BLaER1 (cell line): ENCODE data around the gene AMMECR1L.
"Not testable (repeated sequence)": the region's sequence is repeated elsewhere in the genome, so short reads cannot be mapped to it uniquely, and the experiment has no call there.

Experiments used
- H3K27ac ChIP-seq: shearing (Covaris generic); formaldehyde crosslinking; 2 replicates; pipeline ENCODE4 v1.8.1; 2022
- H3K27me3 ChIP-seq: shearing (Covaris generic); formaldehyde crosslinking; 2 replicates; pipeline ENCODE4 v1.8.1; 2022
- H3K36me3 ChIP-seq: shearing (Covaris generic); formaldehyde crosslinking; 2 replicates; pipeline ENCODE4 v1.8.1; 2022
- H3K4me1 ChIP-seq: shearing (Covaris generic); formaldehyde crosslinking; 2 replicates; pipeline ENCODE4 v1.8.1; 2022
- H3K4me2 ChIP-seq: shearing (Covaris generic); formaldehyde crosslinking; 2 replicates; pipeline ENCODE4 v1.8.1; 2022
- H3K4me3 ChIP-seq: shearing (Covaris generic); formaldehyde crosslinking; 2 replicates; pipeline ENCODE4 v1.8.1; 2022
- H3K9ac ChIP-seq: shearing (Covaris generic); formaldehyde crosslinking; 2 replicates; pipeline ENCODE4 v1.8.1; 2022
- H3K9me3 ChIP-seq: shearing (Covaris generic); formaldehyde crosslinking; 2 replicates; pipeline ENCODE4 v1.8.1; 2022
- H4K20me1 ChIP-seq: shearing (Covaris generic); formaldehyde crosslinking; 2 replicates; pipeline ENCODE4 v1.8.1; 2022
- Cebpa-rat ChIP-seq: shearing (Covaris generic); IDR thresholded peaks from 2 replicates; pipeline ENCODE4 v1.8.1; 2022

AMMECR1L gene

DNA sequence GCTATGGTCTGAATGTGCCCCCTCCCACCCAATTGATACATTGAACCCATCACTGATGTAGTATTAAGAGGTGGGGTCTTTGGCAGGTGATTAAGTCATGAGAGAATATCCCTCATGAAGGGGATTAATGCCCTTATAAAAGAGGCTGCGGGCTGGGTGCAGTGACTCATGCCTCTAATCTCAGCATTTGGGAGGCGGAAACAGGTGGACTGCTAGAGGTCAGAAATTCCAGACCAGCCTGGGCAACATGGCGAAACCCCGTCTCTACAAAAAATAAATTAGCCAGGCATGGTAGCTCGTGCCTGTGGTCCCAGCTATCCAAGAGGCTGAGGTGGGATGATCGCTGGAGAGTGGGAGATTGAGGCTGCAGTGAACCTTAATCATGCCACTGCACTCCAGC lies 42.1 kb downstream of the AMMECR1L start:
- Histone ChIP-seq H3K4me2 (no peak overlapping the region), H3K4me1 (no peaks in the 10 kb centered on the region), H3K27ac (no peak overlapping the region), H3K9ac (no peak overlapping the region), H4K20me1 (peaks cover 58% of the 10 kb centered on the region), H3K36me3 (peaks cover 45% of the 10 kb centered on the region), H3K27me3 (no peaks in the 10 kb centered on the region), H3K9me3 (no peaks in the 10 kb centered on the region), H3K4me3 (no peak overlapping the region)
- TF ChIP-seq Cebpa-rat, result no peak

DNA sequence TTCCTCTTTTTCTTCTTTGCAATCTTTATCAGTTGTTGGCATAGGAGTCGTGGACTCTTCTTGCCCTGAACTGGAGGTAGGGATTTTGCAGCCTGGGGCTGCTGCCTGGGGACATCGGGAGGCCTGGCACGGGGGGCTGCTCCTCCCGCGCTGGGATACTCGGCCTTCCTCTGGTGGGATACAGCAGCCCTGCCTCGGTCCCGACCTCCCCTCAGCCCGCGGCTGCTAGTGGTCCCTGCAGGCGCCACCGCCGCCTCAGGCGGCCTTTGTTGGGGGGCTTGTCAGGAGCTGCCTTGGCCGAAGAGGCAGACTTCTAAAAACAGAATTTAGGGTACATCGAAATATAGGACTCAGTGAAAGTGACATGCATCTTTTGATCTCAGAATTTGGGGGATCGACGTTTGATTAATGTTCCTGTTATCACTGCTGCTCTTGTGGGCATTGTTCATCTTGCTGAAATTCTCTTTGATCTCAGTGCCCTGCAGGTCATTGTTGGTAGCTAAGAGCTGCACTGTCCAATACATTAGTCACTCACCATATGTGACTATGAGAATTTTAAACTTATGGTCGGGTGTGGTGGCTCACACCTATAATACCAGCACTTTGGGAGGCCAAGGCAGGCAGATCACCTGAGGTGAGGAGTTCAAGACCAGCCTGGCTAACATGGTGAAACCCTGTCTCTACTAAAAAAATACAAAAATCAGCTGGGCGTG lies 44.1 kb downstream of the AMMECR1L start:
- Histone ChIP-seq H3K27ac (no peak overlapping the region), H3K9me3 (no peaks in the 10 kb centered on the region), H3K4me3 (no peak overlapping the region), H3K27me3 (no peaks in the 10 kb centered on the region), H3K36me3 (peaks cover 24% of the 10 kb centered on the region), H4K20me1 (peaks cover 40% of the 10 kb centered on the region; the same call in 1 of the 2 replicates), H3K4me1 (no peaks in the 10 kb centered on the region), H3K9ac (no peak overlapping the region), H3K4me2 (no peak overlapping the region)
- TF ChIP-seq Cebpa-rat, result no peak

DNA sequence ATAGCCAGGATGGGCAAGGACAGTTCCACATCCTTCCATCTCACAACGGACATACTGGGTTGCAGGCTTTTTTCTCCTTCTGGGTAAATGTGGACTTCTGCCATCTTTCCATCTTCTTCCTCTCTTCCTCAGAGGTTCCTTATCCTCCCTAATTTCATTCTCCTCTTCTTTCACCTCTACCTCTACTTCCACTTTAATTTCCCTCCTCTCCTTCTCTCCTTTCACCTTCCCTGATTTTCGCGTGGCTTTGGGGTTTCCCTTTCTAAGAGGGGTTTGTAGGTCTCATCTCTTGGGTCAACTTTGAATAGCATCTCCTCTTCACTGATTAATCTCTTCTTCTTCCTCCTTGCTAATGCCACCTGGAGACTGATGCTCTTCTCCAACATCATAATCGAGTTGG lies 44.9 kb downstream of the AMMECR1L start:
- Histone ChIP-seq H3K4me2 (no peak overlapping the region), H3K27me3 (no peaks in the 10 kb centered on the region), H3K9me3 (no peaks in the 10 kb centered on the region), H3K4me1 (no peaks in the 10 kb centered on the region; the same call in 1 of the 2 replicates), H3K4me3 (no peak overlapping the region), H4K20me1 (peaks cover 34% of the 10 kb centered on the region; the same call in 1 of the 2 replicates), H3K9ac (no peak overlapping the region), H3K27ac (no peak overlapping the region), H3K36me3 (peaks cover 17% of the 10 kb centered on the region)
- no peak for TF ChIP-seq Cebpa-rat

DNA sequence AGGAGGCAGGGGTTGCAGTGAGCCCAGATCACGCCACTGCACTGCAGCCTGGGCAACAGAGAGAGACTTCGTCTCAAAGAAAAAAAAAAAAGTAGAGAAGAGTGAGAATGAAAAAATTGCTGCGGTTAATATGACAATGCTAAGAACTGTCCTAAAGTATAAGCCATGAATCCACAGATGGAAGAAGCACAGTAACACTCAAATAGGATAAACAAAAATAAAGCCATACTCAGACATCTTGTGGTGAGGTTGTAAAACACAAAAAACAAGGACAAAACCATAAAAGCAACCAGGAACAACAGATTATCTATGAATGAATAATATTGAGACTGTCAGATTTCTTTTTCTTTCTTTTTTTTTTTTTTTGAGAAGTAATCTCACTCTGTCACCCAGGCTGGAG lies 50.8 kb downstream of the AMMECR1L start:
- Histone ChIP-seq H3K36me3 (no peaks in the 10 kb centered on the region), H3K4me1 (peaks cover 19% of the 10 kb centered on the region), H3K9ac (no peak overlapping the region), H4K20me1 (no peaks in the 10 kb centered on the region), H3K9me3 (no peaks in the 10 kb centered on the region), H3K27me3 (no peaks in the 10 kb centered on the region), H3K4me3 (no peak overlapping the region), H3K27ac (no peak overlapping the region), H3K4me2 (no peak overlapping the region)
- TF ChIP-seq Cebpa-rat, result no peak

DNA sequence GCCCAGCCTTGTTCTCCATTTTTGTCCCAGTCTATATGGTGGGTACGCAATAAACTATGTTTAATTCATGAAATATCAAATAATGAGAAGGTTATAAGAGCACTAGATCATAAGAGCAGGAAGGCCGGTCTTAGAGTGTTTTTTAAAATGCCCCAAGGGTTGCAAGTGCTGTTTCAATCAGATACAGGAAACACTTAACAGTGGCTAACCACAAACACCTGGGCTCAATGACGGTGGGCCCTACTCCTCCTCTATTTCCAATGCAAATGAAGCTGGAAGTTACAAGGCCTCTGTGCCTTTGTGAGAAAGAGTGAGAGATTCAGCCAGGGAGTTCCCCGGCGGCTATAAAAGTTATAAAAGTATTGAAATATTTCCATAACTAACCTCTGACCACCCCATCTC lies 55.9 kb downstream of the AMMECR1L start:
- H3K36me3 ChIP-seq, result 0 out of 2 replicates have a peak, but pooled peaks cover 8% of the 10 kb centered on the region
- H3K27ac ChIP-seq, result peak overlapping the region; percentile 73
- no peaks in the 10 kb centered on the region for H4K20me1 ChIP-seq
- peak overlapping the region; percentile 83 for H3K4me2 ChIP-seq
- H3K9ac ChIP-seq, result peak overlapping the region; percentile 66
- no peak for TF ChIP-seq Cebpa-rat
- H3K27me3 ChIP-seq, result no peaks in the 10 kb centered on the region
- H3K9me3 ChIP-seq, result peaks cover 44% of the 10 kb centered on the region
- H3K4me1 ChIP-seq, result peaks cover 36% of the 10 kb centered on the region
- H3K4me3 ChIP-seq, result peak overlapping the region; percentile 29; the same call in 1 of the 2 replicates

DNA sequence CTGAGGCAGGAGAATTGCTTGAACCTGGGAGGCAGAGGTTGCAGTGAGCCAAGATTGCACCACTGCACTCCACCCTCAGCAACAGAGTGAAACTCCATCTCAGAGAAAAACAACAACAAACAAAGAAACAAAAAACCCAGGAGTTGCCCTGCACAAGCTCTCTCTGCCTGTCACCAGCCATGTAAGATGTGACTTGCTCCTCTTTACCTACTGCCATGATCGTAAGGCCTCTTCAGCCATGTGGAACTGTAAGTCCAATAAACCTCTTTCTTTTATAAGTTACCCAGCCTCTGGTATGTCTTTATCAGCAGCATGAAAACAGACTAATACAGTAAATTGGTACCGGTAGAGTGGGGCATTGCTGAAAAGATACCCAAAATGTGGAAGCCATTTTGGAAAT lies 59.0 kb downstream of the AMMECR1L start:
- not testable (repeated sequence) for H3K4me3 ChIP-seq, H3K4me2 ChIP-seq, H3K9ac ChIP-seq, H3K27ac ChIP-seq, H3K36me3 ChIP-seq, H4K20me1 ChIP-seq, H3K27me3 ChIP-seq
- Histone ChIP-seq H3K9me3 (peaks cover 51% of the 10 kb centered on the region), H3K4me1 (peaks cover 34% of the 10 kb centered on the region)

DNA sequence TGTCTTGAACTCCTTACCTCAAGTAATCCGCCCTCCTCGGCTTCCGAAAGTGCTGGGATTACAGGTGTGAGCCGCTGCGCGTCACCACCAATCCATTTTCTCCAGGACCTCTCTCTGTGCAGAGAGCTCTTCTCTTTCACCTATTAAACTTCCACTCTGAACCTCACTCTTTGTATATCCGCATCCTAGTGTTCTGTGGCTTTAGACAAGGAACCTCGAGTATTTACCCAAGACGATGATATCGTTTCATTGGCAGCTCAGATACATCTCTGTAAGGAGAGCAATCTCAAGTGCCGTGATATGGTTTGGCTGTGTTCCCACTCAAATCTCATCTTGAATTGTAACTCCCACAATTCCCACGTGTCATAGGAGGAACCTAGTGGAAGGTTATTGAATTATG lies 59.7 kb downstream of the AMMECR1L start:
- Histone ChIP-seq H3K4me3 (no peak overlapping the region), H3K27ac (no peak overlapping the region), H3K27me3 (no peaks in the 10 kb centered on the region), H4K20me1 (no peaks in the 10 kb centered on the region), H3K9me3 (peaks cover 57% of the 10 kb centered on the region), H3K4me1 (peaks cover 28% of the 10 kb centered on the region), H3K9ac (no peak overlapping the region), H3K4me2 (no peak overlapping the region), H3K36me3 (0 out of 2 replicates have a peak, but pooled peaks cover 8% of the 10 kb centered on the region)
- TF ChIP-seq Cebpa-rat, result no peak

DNA sequence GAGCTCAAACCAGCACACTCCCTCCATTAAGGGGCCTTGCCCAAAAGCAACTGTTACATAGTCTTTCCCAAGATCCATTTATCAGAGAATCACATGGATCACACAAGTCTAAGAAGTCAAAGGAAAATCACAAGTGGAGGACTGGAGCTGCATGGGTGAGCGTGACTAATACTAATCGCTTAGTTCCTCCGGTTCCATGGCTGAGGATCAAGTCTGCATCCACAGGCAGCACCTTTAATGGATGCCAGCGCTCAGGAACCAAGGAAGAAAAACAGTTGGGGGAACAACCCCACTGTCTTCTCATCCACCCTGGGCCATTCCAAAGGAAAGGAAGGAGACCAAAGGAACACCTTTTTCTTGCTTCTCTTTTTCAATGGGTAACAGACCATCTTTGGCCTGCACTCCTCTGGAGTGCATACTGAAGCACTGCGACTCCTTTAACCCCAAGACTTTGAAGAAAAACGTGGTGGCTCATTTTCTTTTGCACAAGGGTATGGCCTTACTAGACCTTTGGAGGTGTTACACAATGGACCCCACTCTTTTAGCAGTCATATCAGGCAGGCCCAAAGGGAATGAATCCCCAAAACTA lies 65.6 kb downstream of the AMMECR1L start:
- H3K27me3 ChIP-seq, result no peaks in the 10 kb centered on the region
- 0 out of 2 replicates have a peak, but pooled peaks cover 3% of the 10 kb centered on the region for H3K36me3 ChIP-seq
- no peak for TF ChIP-seq Cebpa-rat
- no peak overlapping the region for H3K27ac ChIP-seq
- H4K20me1 ChIP-seq, result no peaks in the 10 kb centered on the region
- H3K4me3 ChIP-seq, result no peak overlapping the region
- H3K4me1 ChIP-seq, result no peaks in the 10 kb centered on the region
- no peak overlapping the region for H3K9ac ChIP-seq
- H3K4me2 ChIP-seq, result no peak overlapping the region
- H3K9me3 ChIP-seq, result peaks cover 48% of the 10 kb centered on the region

DNA sequence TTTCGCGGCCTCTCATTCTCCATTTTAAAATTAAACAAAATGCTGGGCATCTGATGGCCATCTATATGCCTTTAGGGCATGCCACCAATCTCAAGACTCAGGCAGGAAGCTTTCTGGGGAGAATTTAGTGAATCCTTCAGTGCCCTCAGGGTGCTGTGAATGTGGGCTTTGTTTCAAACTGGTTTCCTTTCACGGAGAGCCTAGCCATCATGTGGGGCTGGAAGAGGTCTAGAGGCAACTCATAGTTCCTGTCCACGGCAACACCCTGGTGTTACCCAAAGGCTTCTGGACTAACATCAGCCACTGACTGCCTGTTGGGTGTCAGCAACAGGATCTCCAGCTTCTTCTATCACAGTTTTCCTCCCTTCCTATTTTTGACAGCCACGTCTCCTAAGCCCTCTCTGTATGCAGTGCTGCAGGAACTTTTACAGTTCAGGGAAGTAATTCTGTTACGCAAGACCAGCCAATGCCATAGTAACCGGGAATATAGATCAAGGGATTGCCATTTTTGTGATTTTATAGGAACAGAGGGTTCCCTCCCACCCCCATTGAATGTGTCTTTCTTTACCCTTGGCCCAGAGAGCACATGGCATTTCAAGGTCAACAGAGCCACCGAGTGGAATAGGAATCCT lies 66.8 kb downstream of the AMMECR1L start:
- Histone ChIP-seq H3K4me1 (no peaks in the 10 kb centered on the region), H3K4me2 (no peak overlapping the region), H3K27me3 (no peaks in the 10 kb centered on the region), H3K27ac (no peak overlapping the region), H4K20me1 (no peaks in the 10 kb centered on the region), H3K4me3 (no peak overlapping the region), H3K9me3 (peaks cover 45% of the 10 kb centered on the region), H3K9ac (no peak overlapping the region), H3K36me3 (0 out of 2 replicates have a peak, but pooled peaks cover 3% of the 10 kb centered on the region)
- no peak for TF ChIP-seq Cebpa-rat

DNA sequence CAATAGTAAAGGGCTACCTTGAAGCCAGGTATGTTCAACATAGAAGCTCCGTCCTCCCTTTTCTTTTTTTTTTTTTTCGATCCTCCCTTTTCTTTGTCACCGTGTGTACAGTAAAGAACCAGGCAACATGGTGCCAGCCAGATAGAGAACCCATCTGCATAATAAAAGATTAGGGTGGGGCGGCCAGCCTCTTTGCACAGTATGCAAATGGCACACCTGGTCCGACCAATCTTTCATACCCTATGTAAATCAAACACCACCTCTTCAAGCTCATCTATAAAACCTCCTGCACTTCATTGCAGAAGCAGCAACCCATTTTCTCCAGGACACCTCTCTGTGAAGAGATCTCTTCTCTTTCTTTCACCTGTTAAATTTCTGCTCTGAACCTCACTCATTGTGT lies 67.5 kb downstream of the AMMECR1L start:
- no peak overlapping the region for H3K4me2 ChIP-seq
- no peaks in the 10 kb centered on the region for H4K20me1 ChIP-seq
- no peak overlapping the region for H3K27ac ChIP-seq
- H3K4me3 ChIP-seq, result no peak overlapping the region
- H3K9ac ChIP-seq, result no peak overlapping the region
- H3K9me3 ChIP-seq, result peaks cover 45% of the 10 kb centered on the region
- peaks cover 2% of the 10 kb centered on the region for H3K4me1 ChIP-seq
- H3K36me3 ChIP-seq, result 0 out of 2 replicates have a peak, but pooled peaks cover 3% of the 10 kb centered on the region
- H3K27me3 ChIP-seq, result no peaks in the 10 kb centered on the region
- no peak for TF ChIP-seq Cebpa-rat
